Kidney epithelial cell (primary cell): ENCODE results near the gene KLHDC1. TPM values are rescaled to one million over a fixed set of nuclear protein-coding genes. Genes with fewer than 3 reads are reported as not detected.

ENCODE experiments used
- DNase-seq: peaks from one replicate; pipeline ENCODE4 v3.0.0-alpha.2; 2010; ENCODE audit warnings: low read depth
- H3K27me3 ChIP-seq: 2 replicates; pipeline ENCODE4 v1.6.0; 2011; ENCODE audit warnings: low read length; ENCODE audit not compliant: control insufficient read depth, insufficient read depth
- H3K36me3 ChIP-seq: 2 replicates; pipeline ENCODE4 v1.5.1; 2011; ENCODE audit warnings: low read length; ENCODE audit not compliant: control insufficient read depth, insufficient read depth
- H3K4me3 ChIP-seq: 2 replicates; pipeline ENCODE4 v1.5.1; 2011; ENCODE audit warnings: low read depth, mild to moderate bottlenecking, control low read depth, low read length
- total RNA-seq: library from RNA; depleted of rRNA; stranded (reverse); fragments of >200 nt; gene quantifications from 2 replicates; pipeline ENCODE4 v1.2.3, GENCODE V29; 2015
- TF ChIP-seq, protein P1 (sequence below): IDR thresholded peaks from 2 replicates; pipeline ENCODE4 v1.5.1; 2011; ENCODE audit warnings: mild to moderate bottlenecking, moderate library complexity, low read length, control low read depth, inconsistent platforms; ENCODE audit not compliant: insufficient read depth, poor library complexity, severe bottlenecking

Gene KLHDC1
- total RNA-seq, 1 donor from 2014 or later = 0.54 TPM

DNA sequence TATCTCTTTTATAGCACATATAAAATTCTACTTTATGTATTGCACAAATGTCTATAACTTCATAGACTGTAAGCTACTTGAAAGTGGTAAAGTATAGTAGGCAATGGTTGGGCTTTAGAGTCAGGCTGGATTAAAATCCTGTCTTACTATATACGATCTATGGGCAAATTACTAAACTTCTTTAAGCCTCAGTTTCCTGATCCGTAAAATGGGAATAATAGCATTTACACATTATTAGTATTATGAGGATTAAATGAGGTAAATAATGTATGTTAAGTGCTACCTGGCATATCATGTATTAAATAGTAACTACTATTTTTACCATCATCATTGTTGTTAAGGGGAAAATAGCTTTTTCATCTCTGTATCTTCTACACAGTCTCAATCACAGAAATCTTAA, 19.3 kb upstream of the KLHDC1 start:
- no peak for DNase-seq
- Histone ChIP-seq H3K27me3 (no peaks in the 10 kb centered on the region), H3K4me3 (no peak overlapping the region), H3K36me3 (no peaks in the 10 kb centered on the region)
- TF ChIP-seq, protein P1, sequence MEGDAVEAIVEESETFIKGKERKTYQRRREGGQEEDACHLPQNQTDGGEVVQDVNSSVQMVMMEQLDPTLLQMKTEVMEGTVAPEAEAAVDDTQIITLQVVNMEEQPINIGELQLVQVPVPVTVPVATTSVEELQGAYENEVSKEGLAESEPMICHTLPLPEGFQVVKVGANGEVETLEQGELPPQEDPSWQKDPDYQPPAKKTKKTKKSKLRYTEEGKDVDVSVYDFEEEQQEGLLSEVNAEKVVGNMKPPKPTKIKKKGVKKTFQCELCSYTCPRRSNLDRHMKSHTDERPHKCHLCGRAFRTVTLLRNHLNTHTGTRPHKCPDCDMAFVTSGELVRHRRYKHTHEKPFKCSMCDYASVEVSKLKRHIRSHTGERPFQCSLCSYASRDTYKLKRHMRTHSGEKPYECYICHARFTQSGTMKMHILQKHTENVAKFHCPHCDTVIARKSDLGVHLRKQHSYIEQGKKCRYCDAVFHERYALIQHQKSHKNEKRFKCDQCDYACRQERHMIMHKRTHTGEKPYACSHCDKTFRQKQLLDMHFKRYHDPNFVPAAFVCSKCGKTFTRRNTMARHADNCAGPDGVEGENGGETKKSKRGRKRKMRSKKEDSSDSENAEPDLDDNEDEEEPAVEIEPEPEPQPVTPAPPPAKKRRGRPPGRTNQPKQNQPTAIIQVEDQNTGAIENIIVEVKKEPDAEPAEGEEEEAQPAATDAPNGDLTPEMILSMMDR = no peak

DNA sequence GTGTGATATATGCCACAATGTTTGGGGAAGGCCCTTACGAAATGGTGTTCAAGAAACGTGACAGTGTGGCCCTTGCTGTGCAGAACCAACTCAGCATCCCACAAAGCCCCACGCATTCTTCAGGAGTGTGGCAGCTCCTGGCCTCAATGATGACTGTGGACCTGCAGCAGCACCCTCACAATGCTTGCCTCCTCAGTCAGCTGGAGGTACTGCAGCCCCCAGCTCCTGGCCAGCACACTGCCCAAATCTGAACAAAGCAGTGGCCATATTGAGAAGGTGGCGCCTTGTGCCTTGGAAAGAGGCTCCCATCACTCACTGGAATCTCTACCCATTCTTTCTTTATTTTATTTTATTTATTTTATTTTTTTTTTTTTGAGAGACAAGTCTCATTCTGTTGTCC, 15.3 kb upstream of the KLHDC1 start:
- no peak for DNase-seq
- Histone ChIP-seq H3K27me3 (no peaks in the 10 kb centered on the region), H3K36me3 (no peaks in the 10 kb centered on the region), H3K4me3 (no peak overlapping the region)
- TF ChIP-seq, protein P1 = no peak

- TF ChIP-seq, protein P1 = no peak
- no peak for DNase-seq
- no peaks in the 10 kb centered on the region for H3K36me3 ChIP-seq
- no peaks in the 10 kb centered on the region for H3K27me3 ChIP-seq
- no peak overlapping the region for H3K4me3 ChIP-seq
Measured at GRCh38 chr14:49679271-49679670, 13.6 kb upstream of the KLHDC1 start.

DNA sequence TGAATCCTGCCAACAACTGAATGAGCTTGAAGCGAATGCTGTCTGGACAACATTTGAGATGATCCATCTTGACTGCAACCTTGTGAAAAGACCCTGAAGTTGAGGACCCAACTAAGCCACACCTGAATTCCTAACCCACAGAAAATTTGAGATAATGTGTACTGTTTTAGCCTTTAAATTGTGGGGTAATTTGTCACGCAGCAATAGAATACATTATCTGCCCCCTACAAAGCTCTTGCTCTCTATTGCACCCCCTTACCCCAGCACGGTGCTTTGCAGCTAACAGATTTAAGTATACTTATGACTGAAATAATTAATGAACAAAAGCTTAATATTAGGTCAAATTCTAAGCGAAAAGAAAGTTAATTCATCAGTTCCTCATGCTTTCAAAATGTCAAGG, 6.5 kb upstream of the KLHDC1 start:
- Histone ChIP-seq H3K36me3 (no peaks in the 10 kb centered on the region), H3K4me3 (no peak overlapping the region), H3K27me3 (no peaks in the 10 kb centered on the region)
- TF ChIP-seq, protein P1 = no peak
- no peak for DNase-seq

DNA sequence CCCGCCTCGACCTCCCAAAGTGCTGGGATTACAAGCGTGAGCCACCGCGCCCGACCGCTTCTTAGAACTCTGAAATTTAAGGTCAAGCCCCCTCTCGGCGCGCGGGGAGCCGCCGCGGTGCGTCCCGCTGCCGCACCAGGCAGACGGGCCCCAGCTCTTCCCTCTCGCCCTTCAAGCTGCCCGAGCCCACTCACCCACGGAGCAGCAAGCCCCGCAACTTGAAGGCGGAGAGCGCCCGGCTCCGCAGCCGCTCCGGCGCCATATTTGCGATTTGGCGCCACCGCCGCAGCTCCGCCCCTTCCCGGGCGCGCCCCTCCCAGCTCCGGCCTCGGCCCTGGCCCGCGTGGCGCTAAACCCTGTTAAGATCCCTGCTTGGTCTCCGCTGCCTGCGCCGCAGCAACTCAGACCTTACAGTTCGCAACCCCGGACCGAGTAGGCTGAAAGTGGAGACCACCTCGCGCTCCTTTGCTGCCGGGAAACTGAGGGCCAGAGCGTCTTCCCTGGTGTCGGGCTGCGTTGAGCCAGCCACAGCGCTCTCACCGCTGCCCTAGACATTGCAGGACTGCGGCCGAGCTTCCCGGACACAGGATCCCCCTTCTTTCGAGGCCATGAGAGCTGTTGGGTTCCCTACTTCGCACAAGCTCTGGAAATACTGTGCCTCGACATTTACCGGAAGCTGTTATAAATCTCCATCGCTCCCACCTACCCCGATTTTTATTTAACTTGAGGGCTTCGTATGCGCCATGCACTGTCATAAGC, 4.8 kb upstream of the KLHDC1 start, which contains the start of gene POLE2:
TSS of gene POLE2 (minus strand) at position 273 of the 759 bp plus-strand sequence. CDS start at position 262, 11 bp downstream.
- Histone ChIP-seq H3K36me3 (no peaks in the 10 kb centered on the region), H3K27me3 (no peaks in the 10 kb centered on the region), H3K4me3 (peak within 1 kb of the TSS; percentile 76)
- DNase-seq = no peak
- TF ChIP-seq, protein P1 = no peak

DNA sequence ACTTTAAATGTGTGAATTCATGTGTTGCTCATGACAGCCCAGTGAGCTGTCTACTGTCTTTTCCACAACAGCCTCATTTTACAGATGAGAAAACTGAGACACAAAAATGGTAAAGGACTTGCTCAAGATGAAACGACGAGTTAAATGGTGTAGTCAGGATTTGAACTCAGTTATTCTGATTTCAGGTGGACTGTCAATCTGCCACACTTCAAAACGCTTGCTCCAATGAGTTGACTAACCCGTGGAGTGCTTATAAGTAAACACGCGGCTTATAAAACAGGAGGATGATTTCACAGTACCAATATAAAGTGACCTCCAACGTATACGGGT, 4.3 kb upstream of the KLHDC1 start:
- H3K4me3 ChIP-seq = no peak overlapping the region
- DNase-seq = no peak
- no peaks in the 10 kb centered on the region for H3K36me3 ChIP-seq
- H3K27me3 ChIP-seq = no peaks in the 10 kb centered on the region
- TF ChIP-seq, protein P1 = no peak
